GM18499 (cell line): Measurements from ENCODE around the gene ANKRD52.
"Not testable (repeated sequence)": the region's sequence is repeated elsewhere in the genome, so short reads cannot be mapped to it uniquely, and the experiment has no call there.

ENCODE experiments used
- ATAC-seq: cut with Tn5 transposase; IDR thresholded peaks from one replicate; pipeline ENCODE4 v1.9.1; 2021; ENCODE audit warnings: moderate number of reproducible peaks; ENCODE audit not compliant: insufficient read depth, unreplicated experiment

ANKRD52 gene

GRCh38 chr12:56219840-56220239 lies 38.3 kb downstream of the ANKRD52 start:
- no peak for ATAC-seq

GRCh38 chr12:56216461-56216860 lies 41.7 kb downstream of the ANKRD52 start:
- ATAC-seq = no peak

GRCh38 chr12:56213878-56214277 lies 44.3 kb downstream of the ANKRD52 start:
- no peak for ATAC-seq

GRCh38 chr12:56212361-56212760 lies 45.8 kb downstream of the ANKRD52 start:
- no peak for ATAC-seq

GRCh38 chr12:56208006-56208405 lies 50.2 kb downstream of the ANKRD52 start:
- no peak for ATAC-seq

GRCh38 chr12:56206452-56207166 lies 51.6 kb downstream of the ANKRD52 start:
- ATAC-seq = no peak

- ATAC-seq = no peak
Measured at GRCh38 chr12:56205445-56205844, 52.7 kb downstream of the ANKRD52 start.

GRCh38 chr12:56204275-56204674 lies 53.9 kb downstream of the ANKRD52 start:
- ATAC-seq = no peak

GRCh38 chr12:56202838-56203237 lies 55.3 kb downstream of the ANKRD52 start:
- no peak for ATAC-seq

GRCh38 chr12:56202366-56202765 lies 55.8 kb downstream of the ANKRD52 start:
- ATAC-seq = no peak

GRCh38 chr12:56198836-56199235 lies 59.3 kb downstream of the ANKRD52 start:
- ATAC-seq = no peak

- no peak for ATAC-seq
Measured at GRCh38 chr12:56197921-56198635, 60.1 kb downstream of the ANKRD52 start.

- ATAC-seq = not testable (repeated sequence)
Measured at GRCh38 chr12:56196818-56197550, 61.2 kb downstream of the ANKRD52 start.

- ATAC-seq = no peak
Measured at GRCh38 chr12:56193025-56193578, 65.1 kb downstream of the ANKRD52 start.

GRCh38 chr12:56192582-56192981 lies 65.6 kb downstream of the ANKRD52 start:
- ATAC-seq = no peak

- no peak for ATAC-seq
Measured at GRCh38 chr12:56190695-56191155, 67.5 kb downstream of the ANKRD52 start.

GRCh38 chr12:56189918-56190694 lies 68.1 kb downstream of the ANKRD52 start:
- ATAC-seq = no peak

- no peak for ATAC-seq
Measured at GRCh38 chr12:56189099-56189917, 68.9 kb downstream of the ANKRD52 start, which contains the start of gene SMARCC2. Gene SMARCC2, minus strand, starts transcription at chr12:56189483. Its CDS starts 22 bp downstream, at chr12:56189461.

GRCh38 chr12:56188778-56189098 lies 69.4 kb downstream of the ANKRD52 start:
- no peak for ATAC-seq
